GM06990 (cell line): ENCODE data around the gene GRIK4.

Experiments
- DNase-seq: peaks from one replicate; pipeline ENCODE4 v3.0.0-alpha.2; 2011; ENCODE audit not compliant: insufficient read length; ENCODE audit errors: extremely low read depth
- H3K27me3 ChIP-seq: replicated peaks from 2 replicates; pipeline ENCODE4 v1.6.0; 2011; ENCODE audit warnings: low read length; ENCODE audit not compliant: control insufficient read depth, insufficient read depth
- H3K36me3 ChIP-seq: 2 replicates; pipeline ENCODE4 v1.5.1; 2011; ENCODE audit warnings: low read length; ENCODE audit not compliant: control insufficient read depth, insufficient read depth
- H3K4me3 ChIP-seq: replicated peaks from 2 replicates; pipeline ENCODE4 v1.5.1; 2011; ENCODE audit warnings: low read depth, mild to moderate bottlenecking, control low read depth, low read length
- TF ChIP-seq, protein P1 (sequence below): IDR thresholded peaks from 2 replicates; pipeline ENCODE4 v1.5.1; 2011; ENCODE audit warnings: low read length, control low read depth, mild to moderate bottlenecking, inconsistent platforms; ENCODE audit not compliant: insufficient read depth, poor library complexity, severe bottlenecking

GRIK4 gene

DNA sequence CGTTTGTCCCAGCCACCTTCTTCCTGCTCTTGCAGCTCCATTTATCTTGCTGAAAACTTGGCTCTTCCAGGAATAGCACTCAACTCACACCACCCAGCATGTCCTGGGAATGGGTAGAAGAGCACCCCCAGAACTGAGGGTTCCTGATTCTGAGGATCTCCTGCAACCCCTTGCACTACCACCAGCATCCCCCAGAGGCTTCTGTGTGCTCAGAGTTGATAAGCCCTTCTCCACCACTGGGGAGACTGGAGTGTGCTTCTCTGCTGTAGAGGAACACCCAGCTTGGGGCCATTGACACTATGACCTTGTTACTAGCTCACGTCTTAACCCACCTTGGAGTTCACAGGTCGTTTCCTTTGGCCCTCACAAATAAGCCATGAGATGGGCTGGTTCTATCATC is 121.0 kb downstream of the GRIK4 start:
- Histone ChIP-seq H3K4me3 (no peak overlapping the region), H3K27me3 (no peaks in the 10 kb centered on the region)
- DNase-seq: no peak

DNA sequence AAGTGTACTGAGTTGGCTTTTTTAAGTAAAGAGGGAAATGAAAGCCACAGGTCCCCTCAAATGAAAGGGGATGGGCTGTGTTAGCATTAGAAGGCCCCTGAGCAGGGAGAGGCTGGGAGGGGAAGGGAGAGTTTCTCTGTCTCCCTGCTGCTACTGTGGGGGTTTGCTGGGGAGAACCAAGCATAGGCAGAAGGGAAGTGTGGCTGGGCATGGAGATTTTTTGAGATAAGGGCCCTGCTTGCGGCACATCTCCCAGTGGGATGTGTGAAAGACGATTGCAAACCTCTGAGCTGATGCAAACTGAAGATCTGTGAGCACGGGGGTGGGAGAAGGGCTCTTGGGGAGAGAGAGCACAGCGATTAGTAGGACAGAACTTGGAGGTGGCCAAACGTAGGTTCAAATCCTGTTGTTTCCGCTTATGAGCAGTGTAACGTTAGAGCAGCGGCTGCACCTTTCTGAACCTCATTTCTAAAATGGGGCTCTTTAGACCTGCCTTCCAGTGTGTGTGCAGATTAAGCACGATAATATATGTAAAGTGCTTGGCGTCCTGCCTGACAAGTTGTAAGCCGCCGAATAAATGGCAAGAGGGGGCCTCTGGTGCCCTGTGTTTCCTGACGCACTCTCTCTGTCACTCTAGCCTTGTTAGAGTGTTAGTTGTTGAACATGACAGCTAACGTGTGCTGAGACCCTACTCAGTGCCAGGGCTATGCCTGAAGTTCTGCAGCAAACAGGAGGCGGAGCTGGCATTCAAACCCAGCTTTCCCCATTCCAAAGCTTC is 122.3 kb downstream of the GRIK4 start:
- H3K36me3 ChIP-seq: no peaks in the 10 kb centered on the region
- no peaks in the 10 kb centered on the region for H3K27me3 ChIP-seq
- TF ChIP-seq, protein P1, sequence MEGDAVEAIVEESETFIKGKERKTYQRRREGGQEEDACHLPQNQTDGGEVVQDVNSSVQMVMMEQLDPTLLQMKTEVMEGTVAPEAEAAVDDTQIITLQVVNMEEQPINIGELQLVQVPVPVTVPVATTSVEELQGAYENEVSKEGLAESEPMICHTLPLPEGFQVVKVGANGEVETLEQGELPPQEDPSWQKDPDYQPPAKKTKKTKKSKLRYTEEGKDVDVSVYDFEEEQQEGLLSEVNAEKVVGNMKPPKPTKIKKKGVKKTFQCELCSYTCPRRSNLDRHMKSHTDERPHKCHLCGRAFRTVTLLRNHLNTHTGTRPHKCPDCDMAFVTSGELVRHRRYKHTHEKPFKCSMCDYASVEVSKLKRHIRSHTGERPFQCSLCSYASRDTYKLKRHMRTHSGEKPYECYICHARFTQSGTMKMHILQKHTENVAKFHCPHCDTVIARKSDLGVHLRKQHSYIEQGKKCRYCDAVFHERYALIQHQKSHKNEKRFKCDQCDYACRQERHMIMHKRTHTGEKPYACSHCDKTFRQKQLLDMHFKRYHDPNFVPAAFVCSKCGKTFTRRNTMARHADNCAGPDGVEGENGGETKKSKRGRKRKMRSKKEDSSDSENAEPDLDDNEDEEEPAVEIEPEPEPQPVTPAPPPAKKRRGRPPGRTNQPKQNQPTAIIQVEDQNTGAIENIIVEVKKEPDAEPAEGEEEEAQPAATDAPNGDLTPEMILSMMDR: no peak
- no peak for DNase-seq
- no peak overlapping the region for H3K4me3 ChIP-seq

More for the DNA sequence above, 121.0 kb downstream of the GRIK4 start:
- no peaks in the 10 kb centered on the region for H3K36me3 ChIP-seq
- TF ChIP-seq, protein P1: peak; percentile 52

DNA sequence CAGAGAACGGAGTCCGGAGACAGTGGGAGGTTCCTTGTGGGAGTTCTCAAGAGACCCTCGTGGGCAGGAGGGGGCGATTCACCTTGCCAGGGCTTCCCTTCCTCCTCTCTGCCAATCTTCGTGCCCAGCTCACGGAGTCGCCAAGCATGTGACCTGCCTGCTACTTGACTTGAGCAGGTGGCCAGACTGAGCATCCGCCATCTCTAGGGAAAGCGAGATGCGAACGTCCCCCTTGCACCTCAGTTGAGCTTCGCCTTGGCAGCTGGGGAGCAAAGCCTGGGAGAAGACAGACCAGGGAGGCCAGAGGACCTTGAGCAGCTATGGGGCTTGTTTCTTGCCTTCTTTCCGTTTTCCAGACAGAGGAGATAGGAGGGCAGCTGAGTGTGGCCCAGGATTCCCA is 123.2 kb downstream of the GRIK4 start:
- Histone ChIP-seq H3K4me3 (no peak overlapping the region), H3K36me3 (no peaks in the 10 kb centered on the region), H3K27me3 (no peaks in the 10 kb centered on the region)
- DNase-seq: no peak
- TF ChIP-seq, protein P1: no peak

DNA sequence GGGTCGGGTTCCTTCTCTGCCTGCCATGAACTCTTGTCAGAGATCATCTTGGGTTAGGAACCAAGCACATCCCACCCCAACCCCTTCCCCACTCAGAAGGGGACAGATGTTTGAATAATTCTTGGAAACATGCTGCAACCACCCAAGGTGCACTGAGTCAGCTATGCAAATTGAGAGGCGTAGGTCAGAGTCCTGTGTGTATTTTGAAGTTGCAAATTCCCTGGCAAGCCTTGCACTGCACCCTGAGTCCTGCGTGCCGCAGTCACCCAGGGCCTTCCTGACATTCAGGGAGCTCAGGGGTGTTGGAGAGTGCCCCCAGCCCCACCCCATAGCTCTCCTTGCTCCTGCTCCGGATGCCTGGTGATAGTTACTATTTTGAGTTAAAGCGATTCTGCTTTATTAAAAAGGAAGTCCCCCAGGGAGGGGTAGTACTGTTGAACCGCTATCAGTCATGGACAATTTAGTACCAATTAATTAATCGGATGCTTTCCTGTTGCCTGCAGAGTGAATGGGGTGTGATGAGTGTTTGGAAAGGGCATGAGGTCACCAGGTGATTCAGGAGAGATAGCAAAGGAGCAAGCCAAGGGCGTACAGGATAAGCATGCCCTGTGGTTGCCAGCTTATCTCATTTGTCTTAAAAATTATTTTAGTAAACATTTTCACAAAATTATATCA is 123.7 kb downstream of the GRIK4 start:
- H3K27me3 ChIP-seq: no peaks in the 10 kb centered on the region
- no peak for DNase-seq
- TF ChIP-seq, protein P1: no peak
- H3K36me3 ChIP-seq: no peaks in the 10 kb centered on the region
- H3K4me3 ChIP-seq: no peak overlapping the region

DNA sequence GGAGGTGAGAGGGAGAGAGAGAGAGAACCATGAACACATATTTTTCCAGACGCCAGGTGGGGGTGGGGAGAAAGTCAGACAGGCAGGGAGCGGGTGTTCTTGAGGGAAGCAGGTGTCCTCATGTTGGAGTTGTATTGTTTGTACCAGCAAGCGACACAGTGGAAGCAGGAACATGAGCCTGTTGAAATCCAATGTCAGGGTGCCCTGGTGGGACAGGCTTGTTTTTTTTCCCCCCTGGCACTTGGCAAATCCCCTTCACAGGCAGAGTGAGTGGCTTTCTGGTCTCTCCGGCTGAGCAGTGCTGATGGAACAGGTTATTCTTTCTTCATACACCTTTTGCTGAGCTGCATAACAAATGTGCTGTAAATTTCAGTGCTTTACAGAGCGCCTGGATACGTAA is 125.6 kb downstream of the GRIK4 start:
- DNase-seq: no peak
- H3K27me3 ChIP-seq: no peaks in the 10 kb centered on the region
- no peak overlapping the region for H3K4me3 ChIP-seq
- TF ChIP-seq, protein P1: no peak
- H3K36me3 ChIP-seq: no peaks in the 10 kb centered on the region
